ENCODE results near the gene MCF2L. TPM values are rescaled to one million over a fixed set of nuclear protein-coding genes. Genes with fewer than 3 reads are reported as not detected.

The MCF2L gene
- total and polyA plus RNA-seq, 9 of the 15 experiments (the other 6 are each of a cell fraction or from before 2014, with no cell fraction given) = 0.05 to 0.25 (median 0.18) TPM; not detected in 5

DNA sequence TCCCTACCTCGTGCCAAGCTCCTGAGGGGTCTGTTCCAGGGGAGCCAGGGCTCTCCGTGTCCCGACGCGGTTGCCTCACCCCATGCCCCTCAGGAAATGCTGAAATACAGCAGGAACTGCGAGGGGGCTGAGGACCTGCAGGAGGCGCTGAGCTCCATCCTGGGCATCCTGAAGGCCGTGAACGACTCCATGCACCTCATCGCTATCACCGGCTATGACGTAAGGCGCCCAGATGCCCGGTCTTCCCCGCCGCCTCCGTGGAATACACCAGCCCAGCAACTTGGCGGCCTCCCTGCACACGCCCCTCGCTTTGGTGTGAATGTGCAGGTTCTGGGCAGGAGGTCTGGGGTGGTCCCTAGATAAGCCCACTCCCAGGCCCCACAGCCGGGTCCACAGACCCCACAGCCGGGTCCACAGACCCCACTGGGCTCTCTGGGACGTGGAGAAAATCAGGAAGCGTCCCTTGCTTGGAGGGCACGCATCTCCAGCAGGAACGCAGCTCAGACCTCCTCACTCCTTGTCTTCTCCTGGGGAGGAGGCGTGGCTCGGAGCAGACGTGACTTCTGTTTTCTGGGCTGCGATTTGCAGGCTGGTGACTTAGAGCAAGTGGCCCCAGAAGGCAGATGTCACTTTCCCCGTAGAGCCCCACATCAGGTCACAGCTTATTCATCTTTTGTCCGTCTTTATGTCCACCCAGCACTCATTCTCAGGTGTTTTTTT lies 117.2 kb downstream of the MCF2L start:
- Histone ChIP-seq H3K9me1 (ENCODE audit: control insufficient read depth, insufficient read depth, low read length) (no peaks in the 10 kb centered on the region), H3K27ac (ENCODE audit: extremely low read depth, low read depth, low read length) (no peak overlapping the region), H3K4me3 (no peak overlapping the region), H2AFZ (ENCODE audit: low read depth, low read length) (no peak overlapping the region), H3K27me3 (ENCODE audit: control insufficient read depth in 2 of 2, insufficient read depth in 2 of 2, low read length in 2 of 2) (peaks cover 25 to 70% of the 10 kb centered on the region in 2 experiments), H4K20me1 (replicated peaks; ENCODE audit: control insufficient read depth, insufficient read depth, low read length) (peaks cover 15% of the 10 kb centered on the region), H3K79me2 (ENCODE audit: control insufficient read depth, insufficient read depth, low read length) (no peaks in the 10 kb centered on the region), H3K4me1 (replicated peaks in 1 of 2; ENCODE audit: control insufficient read depth in 2 of 2, insufficient read depth in 2 of 2, low read length in 2 of 2) (peaks cover 0 to 14% of the 10 kb centered on the region in 2 experiments; a peak in 2 of 5 replicates), H3K4me2 (ENCODE audit: insufficient read depth, low read length) (no peak overlapping the region), H3K36me3 (ENCODE audit: control insufficient read depth, insufficient read depth, low read length) (no peaks in the 10 kb centered on the region), H3K9ac (ENCODE audit: insufficient read depth in 1 of 2, low read depth in 2 of 2, low read length in 2 of 2) (no peak overlapping the region), H3K9me3 (replicated peaks; ENCODE audit: control insufficient read depth, insufficient read depth, low read depth, low read length) (no peaks in the 10 kb centered on the region)
- ChIA-PET CTCF (ENCODE audit: low intra/inter-chr PET ratio) (no interaction called here), POLR2A (interaction anchor here (1.3 kb wide), 1 partner anchor 9 kb away, joined by 4 read pairs; no protein-coding TSS in a partner anchor)
- BruUV-seq (replicated peaks) = no TSS peak
- WGBS (ENCODE audit: insufficient coverage, low coverage, missing lambda C conversion rate) = 2% methylated on average over 30 of the region's 32 CpGs
- intact Hi-C loops (cut with micrococcal nuclease) = no loop called here
- FAIRE-seq = no peak
- in situ Hi-C loops (cut with MboI) = no loop called here
- ATAC-seq = peak; percentile 70
- peak; percentile 29 to 43 (median 31) for DNase-seq (ENCODE audit: extremely low read depth in 1 of 4, low spot score in 3 of 4)
- TF ChIP-seq RAD21 (CRISPR knock-in tag; conservative IDR thresholded peaks at IDR 0.05 in 1 of 2, IDR thresholded peaks at IDR 0.05 in 1 of 2) = peak in 1 of 2 experiments; percentile 35; a peak in 2 of 4 replicates
- TF ChIP-seq ATF1 (CRISPR knock-in tag; IDR thresholded peaks at IDR 0.05) = no peak
- TF ChIP-seq ATF1 (tag; IDR thresholded peaks at IDR 0.05) = peak; percentile 38; the same call in 1 of the 2 replicates
- TF ChIP-seq, protein P1, sequence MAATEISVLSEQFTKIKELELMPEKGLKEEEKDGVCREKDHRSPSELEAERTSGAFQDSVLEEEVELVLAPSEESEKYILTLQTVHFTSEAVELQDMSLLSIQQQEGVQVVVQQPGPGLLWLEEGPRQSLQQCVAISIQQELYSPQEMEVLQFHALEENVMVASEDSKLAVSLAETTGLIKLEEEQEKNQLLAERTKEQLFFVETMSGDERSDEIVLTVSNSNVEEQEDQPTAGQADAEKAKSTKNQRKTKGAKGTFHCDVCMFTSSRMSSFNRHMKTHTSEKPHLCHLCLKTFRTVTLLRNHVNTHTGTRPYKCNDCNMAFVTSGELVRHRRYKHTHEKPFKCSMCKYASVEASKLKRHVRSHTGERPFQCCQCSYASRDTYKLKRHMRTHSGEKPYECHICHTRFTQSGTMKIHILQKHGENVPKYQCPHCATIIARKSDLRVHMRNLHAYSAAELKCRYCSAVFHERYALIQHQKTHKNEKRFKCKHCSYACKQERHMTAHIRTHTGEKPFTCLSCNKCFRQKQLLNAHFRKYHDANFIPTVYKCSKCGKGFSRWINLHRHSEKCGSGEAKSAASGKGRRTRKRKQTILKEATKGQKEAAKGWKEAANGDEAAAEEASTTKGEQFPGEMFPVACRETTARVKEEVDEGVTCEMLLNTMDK (IDR thresholded peaks at IDR 0.05; ENCODE audit: borderline replicate concordance, insufficient read depth, low read depth, low read length, poor library complexity, severe bottlenecking) = peak; percentile 7
- TF ChIP-seq, protein P2, sequence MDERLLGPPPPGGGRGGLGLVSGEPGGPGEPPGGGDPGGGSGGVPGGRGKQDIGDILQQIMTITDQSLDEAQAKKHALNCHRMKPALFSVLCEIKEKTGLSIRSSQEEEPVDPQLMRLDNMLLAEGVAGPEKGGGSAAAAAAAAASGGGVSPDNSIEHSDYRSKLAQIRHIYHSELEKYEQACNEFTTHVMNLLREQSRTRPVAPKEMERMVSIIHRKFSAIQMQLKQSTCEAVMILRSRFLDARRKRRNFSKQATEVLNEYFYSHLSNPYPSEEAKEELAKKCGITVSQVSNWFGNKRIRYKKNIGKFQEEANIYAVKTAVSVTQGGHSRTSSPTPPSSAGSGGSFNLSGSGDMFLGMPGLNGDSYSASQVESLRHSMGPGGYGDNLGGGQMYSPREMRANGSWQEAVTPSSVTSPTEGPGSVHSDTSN (CRISPR knock-in tag; IDR thresholded peaks at IDR 0.05; ENCODE audit: low read depth) = no peak
- TF ChIP-seq, protein P2 (tag; conservative IDR thresholded peaks at IDR 0.05; ENCODE audit: low read depth) = no peak
- TF ChIP-seq DIDO1 (tag; IDR thresholded peaks at IDR 0.05; ENCODE audit: low read depth) = no peak
- TF ChIP-seq PTTG1 (tag; IDR thresholded peaks at IDR 0.05; ENCODE audit: low read depth) = no peak
- TF ChIP-seq, protein P3, sequence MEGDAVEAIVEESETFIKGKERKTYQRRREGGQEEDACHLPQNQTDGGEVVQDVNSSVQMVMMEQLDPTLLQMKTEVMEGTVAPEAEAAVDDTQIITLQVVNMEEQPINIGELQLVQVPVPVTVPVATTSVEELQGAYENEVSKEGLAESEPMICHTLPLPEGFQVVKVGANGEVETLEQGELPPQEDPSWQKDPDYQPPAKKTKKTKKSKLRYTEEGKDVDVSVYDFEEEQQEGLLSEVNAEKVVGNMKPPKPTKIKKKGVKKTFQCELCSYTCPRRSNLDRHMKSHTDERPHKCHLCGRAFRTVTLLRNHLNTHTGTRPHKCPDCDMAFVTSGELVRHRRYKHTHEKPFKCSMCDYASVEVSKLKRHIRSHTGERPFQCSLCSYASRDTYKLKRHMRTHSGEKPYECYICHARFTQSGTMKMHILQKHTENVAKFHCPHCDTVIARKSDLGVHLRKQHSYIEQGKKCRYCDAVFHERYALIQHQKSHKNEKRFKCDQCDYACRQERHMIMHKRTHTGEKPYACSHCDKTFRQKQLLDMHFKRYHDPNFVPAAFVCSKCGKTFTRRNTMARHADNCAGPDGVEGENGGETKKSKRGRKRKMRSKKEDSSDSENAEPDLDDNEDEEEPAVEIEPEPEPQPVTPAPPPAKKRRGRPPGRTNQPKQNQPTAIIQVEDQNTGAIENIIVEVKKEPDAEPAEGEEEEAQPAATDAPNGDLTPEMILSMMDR (IDR thresholded peaks at IDR 0.05 in 2 of 3, conservative IDR thresholded peaks at IDR 0.05 in 1 of 3; ENCODE audit: insufficient read depth in 2 of 3, low read depth in 1 of 3, low read length in 3 of 3) = peak; percentile 37 to 51 (median 44)
- TF ChIP-seq NBN (IDR thresholded peaks at IDR 0.05; ENCODE audit: low read depth) = no peak
- no peak for TF ChIP-seq HMG20B (CRISPR knock-in tag; IDR thresholded peaks at IDR 0.05)
- no peak for TF ChIP-seq SRSF7 (optimal IDR thresholded peaks at IDR 0.05; ENCODE audit: low read depth, low read length)
- TF ChIP-seq KLF16 (IDR thresholded peaks at IDR 0.05) = no peak
- no peak for TF ChIP-seq JUND (IDR thresholded peaks at IDR 0.05; ENCODE audit: borderline replicate concordance, low read depth, low read length)
- TF ChIP-seq JUND (tag; IDR thresholded peaks at IDR 0.05; ENCODE audit: borderline replicate concordance, low read depth, low read length) = peak; percentile 20; the same call in 1 of the 3 replicates
- TF ChIP-seq ATF7 (IDR thresholded peaks at IDR 0.05) = peak; percentile 66

All from K562 (cell line).